NCI-H1436 (cell line): ENCODE measurements around the gene KRTAP5-9.
"Not testable (repeated sequence)": the region's sequence is repeated elsewhere in the genome, so short reads cannot be mapped to it uniquely, and the experiment has no call there.

Source experiments
- DNase-seq: peaks from one replicate; lab custom pipeline; 2025; lab: John Stamatoyannopoulos, UW

Gene KRTAP5-9

GRCh38 chr11:71534711-71535608, 13.3 kb upstream of the KRTAP5-9 start:
- DNase-seq: not testable (repeated sequence)

GRCh38 chr11:71535825-71536224, 12.4 kb upstream of the KRTAP5-9 start:
- no peak for DNase-seq

GRCh38 chr11:71537537-71537936, 10.7 kb upstream of the KRTAP5-9 start:
- no peak for DNase-seq

- DNase-seq: not testable (repeated sequence)
These were observed 10.1 kb upstream of the KRTAP5-9 start, which contains the start of gene KRTAP5-8 for GRCh38 chr11:71537977-71538665. Gene KRTAP5-8 (plus strand): TSS chr11:71538025. CDS start chr11:71538056, 31 bp downstream.

GRCh38 chr11:71538666-71538990, 9.6 kb upstream of the KRTAP5-9 start:
- no peak for DNase-seq

- no peak for DNase-seq
These were observed 9.2 kb upstream of the KRTAP5-9 start for GRCh38 chr11:71539017-71539416.

- not testable (repeated sequence) for DNase-seq
These were observed 8.2 kb upstream of the KRTAP5-9 start for GRCh38 chr11:71539971-71540370.

- DNase-seq: not testable (repeated sequence)
These were observed 7.5 kb upstream of the KRTAP5-9 start for GRCh38 chr11:71540521-71541304.

- DNase-seq: no peak
These were observed 5.8 kb upstream of the KRTAP5-9 start for GRCh38 chr11:71542382-71542781.

- no peak for DNase-seq
These were observed 5.1 kb upstream of the KRTAP5-9 start for GRCh38 chr11:71542879-71543777.

GRCh38 chr11:71543866-71544265, 4.4 kb upstream of the KRTAP5-9 start:
- no peak for DNase-seq

- DNase-seq: no peak
These were observed 3.5 kb upstream of the KRTAP5-9 start for GRCh38 chr11:71544525-71545214.

GRCh38 chr11:71545405-71545966, 2.7 kb upstream of the KRTAP5-9 start:
- DNase-seq: no peak

- no peak for DNase-seq
These were observed 514 bp downstream of the KRTAP5-9 start for GRCh38 chr11:71548716-71549151.

GRCh38 chr11:71551711-71552110, 3.5 kb downstream of the KRTAP5-9 start:
- no peak for DNase-seq

- DNase-seq: no peak
These were observed 6.8 kb downstream of the KRTAP5-9 start for GRCh38 chr11:71554996-71555395.

- no peak for DNase-seq
These were observed 7.3 kb downstream of the KRTAP5-9 start for GRCh38 chr11:71555508-71555907.

GRCh38 chr11:71556018-71556417, 7.8 kb downstream of the KRTAP5-9 start:
- DNase-seq: no peak

GRCh38 chr11:71557257-71557656, 9.0 kb downstream of the KRTAP5-9 start:
- DNase-seq: no peak

- DNase-seq: no peak
These were observed 10.8 kb downstream of the KRTAP5-9 start for GRCh38 chr11:71558996-71559395.
